ENCODE data around the gene VPS45.
"Not testable (repeated sequence)": the region's sequence is repeated elsewhere in the genome, so short reads cannot be mapped to it uniquely, and the experiment has no call there.

The VPS45 gene

DNA sequence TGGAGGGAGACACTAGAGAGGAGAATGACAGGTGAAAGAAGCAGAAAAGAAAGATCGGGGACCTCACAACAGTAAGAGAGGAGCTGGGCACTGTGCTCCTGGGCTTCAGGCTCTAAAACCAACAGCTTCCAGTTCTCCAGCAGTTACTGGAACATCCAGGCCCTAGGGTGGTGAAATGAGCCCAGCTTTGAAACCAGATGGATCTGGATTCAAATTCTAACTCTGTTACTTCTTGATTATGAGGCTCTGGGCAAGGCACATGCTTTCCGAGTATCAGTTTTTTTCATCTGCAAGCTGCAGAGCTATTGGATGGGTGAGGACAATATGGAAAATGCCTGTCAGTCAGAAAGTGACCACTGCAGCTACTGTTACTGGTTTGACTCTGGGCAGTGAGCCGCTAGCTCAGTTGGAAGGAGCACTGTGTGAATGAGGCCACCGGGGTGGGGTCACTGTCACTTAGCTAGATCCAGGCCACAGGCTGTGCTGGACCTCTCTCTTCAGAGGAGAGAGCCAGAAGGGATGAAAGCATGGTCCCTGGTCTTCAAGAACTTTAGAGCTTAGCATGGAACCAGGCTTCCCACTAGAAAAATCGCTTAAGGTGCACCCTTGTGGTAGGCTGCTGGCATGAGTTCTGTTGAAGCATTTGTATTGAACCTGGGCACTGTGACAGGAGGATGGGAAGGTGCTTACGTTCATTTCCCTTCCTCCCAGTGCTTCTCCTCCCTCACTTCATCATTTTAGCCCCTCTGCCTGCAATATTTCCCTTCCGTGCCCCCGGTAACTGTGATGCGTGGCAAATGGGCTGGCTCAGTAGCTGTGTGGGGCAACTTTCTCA, 94.4 kb downstream of the VPS45 start:
- no peak for DNase-seq

DNA sequence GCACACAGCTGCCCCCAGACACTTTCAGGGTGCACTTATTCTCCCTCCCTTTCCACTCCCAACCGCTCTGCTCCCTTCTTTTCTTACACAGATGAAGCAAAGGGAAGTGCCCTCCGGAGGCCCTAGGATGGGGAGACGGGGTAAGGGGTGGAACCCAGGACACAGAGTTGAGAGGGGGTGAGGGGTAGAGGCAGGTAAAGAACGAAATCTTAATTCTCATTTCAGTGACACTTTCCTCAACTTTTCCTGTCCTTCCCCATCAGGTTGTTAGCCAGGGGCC, 94.9 kb downstream of the VPS45 start:
- no peak for DNase-seq

DNA sequence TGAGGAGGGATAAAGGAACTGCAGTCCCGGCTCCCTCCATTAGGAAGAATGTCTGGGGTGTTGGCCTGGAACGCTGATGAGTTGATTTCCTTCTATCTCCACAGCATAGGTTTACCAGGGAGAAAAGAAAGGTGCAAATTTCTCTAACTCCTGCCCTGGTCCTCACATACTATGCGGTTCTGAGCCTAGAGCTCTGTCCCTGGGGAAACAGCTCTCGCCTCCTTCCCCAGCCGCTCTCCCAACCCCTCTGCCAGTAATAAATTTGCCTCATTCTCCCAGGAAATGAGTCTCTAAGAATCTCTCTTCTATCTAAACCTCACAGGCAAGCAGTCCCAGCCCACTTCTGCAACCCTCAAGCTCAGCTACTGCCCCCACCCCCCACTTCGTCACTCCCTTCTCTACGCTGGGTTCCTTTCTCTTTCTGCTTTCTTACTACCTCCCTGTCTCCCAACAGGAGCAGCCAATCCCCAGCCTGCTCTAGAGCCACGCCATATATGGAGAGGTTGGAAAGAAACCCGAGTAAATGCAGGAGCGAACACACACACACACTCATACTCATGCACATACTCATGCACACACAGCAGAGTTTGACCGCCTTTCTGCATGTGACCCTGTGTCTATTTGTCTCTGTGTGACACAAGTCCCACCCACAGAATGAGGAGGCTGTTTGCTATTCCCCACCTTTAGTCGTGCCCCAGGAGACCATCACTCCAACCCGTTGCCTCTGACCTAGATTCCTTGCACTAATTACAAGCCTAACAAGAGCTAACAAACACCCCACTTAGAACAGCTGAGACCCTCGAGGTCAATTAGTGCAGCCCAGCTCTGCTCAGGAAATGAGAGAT, 95.5 kb downstream of the VPS45 start:
- DNase-seq: no peak

DNA sequence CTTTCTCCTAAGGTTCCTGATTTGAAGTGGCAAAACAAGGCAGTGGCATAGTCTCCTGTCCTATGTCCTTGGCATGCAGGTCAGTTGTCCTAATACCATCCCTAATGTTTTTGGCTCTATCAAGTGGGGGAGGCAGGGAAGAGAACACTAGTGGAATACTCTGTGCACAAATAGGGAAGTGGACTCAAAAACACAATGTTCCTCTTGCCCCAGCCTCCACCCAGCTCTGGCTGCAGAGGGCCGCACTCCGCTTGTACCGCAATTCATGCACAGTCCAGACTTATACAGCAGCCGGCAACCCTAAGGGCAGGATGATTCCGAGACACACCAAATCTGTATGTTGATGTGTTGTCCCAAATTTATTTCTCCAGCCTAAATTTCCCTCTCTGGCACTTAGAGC, 96.6 kb downstream of the VPS45 start:
- no peak for DNase-seq

DNA sequence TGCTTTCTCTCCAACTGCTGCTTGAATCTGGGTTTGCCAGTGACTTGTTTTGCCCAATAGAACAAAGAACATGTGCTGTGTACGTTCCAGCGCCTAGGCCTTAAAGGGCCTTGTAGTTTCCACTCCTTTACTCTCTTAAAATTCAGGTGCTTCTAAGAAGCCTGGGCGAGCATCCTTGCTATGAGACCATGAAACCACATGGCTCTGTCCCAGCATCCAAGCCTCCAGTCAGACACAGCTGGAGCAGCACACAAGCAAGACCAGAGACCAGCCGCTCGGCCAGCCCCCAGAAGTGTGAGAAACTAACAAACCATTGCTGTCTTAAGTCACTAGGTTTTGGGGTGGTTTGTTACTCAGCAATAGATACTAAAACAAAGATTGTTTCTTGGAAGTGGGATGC, 97.2 kb downstream of the VPS45 start:
- DNase-seq: no peak

DNA sequence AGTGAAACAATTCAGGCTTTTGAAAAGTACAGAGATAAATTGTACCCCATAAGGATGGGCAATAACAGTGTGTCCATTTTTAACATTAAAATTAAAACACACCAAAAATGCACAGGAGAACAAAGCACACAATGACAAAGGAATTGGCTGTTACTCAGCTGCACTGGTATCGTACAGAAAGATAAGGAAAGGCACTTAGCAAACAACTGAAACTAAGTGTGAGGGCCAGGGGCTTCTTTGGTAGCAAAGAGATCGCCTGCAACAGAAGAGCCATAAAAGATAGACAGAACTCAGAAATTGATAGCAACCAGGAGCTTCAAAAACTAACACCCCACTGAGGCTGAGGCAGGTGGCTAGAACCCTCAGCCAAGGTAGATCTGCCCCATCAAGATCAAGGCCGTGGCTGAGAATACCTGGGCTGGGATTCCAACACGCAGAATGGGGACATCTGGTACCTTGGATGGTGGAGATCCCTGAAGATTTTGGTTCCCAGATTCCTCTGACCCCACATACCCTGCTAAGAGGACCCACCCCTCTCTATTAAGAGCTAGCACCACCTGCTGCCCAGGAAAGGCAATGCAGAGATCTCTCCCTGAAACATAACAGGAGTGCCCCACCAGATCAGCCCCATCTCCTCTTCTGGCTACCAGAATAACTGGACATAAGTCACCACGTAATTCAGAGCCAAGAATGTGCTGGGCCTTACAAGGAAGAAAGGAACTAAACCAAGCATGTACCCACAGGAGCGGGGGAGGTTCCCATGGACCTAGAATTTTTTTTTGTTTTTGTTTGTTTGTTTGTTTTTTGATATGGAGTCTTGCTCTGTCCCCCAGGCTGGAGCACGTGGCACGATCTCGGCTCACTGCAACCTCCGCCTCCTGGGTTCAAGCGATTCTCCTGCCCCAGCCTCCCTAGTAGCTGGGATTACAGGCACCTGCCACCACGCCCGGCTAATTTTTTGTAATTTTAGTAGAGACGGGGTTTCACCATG, 98.3 kb downstream of the VPS45 start:
- peak; percentile 57 for DNase-seq

DNA sequence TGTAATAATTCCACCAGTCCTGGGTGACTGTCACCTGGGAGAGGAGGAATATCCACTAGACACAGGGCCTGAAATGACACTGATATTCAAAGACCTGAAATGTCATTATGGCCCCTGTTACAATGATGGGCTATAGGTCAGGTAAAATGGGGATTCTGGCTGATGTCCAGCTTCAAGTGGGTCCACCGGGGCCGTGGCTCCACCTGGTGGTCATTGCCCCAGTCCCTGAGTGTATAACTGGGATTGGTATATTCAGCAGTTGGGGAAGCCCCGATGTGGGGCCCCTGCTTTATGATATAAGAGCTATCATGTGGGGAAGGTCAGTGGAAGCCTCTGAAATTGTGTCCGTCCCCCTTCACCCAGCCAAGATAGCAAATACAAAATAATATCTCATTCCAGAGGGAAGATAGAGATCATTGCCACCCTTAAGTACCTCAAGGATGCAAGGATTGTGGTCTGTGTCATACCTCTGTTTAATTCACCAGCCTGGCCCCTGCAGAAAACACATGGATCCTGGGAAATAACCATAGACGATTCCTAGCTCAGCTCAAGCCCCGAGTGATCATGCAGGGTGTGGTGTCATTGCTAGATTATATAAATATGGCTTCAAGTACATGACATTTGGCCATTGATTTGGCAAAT, 101.5 kb downstream of the VPS45 start:
- peak; percentile 59 for DNase-seq

DNA sequence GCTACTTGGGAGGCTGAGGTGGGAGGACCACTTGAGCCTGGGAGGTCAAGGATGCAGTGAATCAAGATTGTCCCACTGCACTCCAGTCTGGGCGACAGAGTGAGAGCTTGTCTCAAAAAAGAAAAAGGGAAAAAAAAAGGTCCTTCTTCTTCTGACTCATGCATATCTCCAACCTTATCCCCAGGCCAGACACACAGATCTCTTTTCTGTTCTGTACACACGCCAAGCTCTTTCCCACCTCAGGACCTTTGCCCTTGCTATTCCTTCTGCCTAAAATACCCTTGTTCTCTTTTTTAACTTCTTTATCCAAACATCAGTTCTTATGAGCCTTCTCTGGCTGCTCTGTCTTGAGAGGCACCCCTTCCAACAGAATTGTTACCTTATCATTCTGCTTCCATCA, 104.2 kb downstream of the VPS45 start:
- no peak for DNase-seq

DNA sequence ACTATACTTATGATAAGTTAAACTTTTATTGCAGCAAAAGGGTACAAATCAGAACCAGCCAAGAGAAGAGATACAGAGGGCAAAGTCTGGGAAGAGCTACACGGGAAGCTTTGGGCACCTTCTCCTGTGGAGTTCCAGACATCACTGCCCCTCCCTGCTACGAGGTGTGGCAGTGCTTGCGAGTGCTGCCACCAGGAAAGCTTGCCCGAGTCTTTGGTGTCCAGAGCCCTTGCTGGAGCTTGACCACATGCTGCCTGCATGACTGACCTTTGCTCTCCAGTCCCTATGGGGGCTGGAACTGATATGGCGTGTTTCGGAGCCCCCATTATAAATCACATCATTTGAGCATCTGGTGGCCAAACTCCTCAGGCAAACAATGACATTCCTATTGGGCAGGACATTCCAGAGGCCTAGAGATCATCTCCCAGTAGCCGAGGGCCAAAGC, 105.6 kb downstream of the VPS45 start:
- no peak for DNase-seq

DNA sequence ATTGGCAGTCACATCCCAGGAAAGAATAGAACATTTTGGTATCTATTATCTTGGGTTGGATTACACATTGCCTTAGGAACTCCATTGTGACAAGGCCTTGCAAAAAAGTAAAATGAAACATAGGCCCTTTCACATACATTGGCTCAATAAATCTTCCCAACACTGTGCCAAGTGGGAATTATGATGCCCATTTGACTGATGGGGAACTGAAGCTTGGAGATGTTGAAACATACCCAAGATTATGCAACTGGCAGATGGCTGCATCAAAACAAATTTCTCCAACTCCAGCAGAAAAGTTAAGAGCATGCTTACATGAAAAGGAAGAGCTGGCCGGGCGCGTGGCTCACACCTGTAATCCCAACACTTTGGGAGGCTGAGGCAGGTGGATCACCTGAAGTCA, 109.0 kb downstream of the VPS45 start:
- no peak for DNase-seq

DNA sequence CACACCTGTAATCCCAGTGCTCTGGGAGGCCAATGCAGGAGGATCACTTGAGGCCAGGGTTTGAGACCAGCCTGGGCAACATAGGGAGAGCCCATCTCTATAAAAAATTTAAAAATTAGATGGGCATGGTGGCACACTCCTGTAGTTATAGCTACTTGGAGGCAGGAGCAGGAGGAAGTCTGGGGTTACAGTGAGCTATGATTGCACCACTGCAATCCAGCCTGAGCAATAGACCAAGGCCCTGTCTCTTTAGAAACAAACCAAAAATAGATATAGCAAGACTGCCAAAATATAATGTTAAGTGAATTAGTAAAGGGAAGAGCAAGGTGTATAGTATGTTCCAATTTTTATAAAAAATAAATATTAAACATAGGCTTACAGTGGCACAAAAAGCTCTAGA, 111.0 kb downstream of the VPS45 start:
- DNase-seq: no peak

DNA sequence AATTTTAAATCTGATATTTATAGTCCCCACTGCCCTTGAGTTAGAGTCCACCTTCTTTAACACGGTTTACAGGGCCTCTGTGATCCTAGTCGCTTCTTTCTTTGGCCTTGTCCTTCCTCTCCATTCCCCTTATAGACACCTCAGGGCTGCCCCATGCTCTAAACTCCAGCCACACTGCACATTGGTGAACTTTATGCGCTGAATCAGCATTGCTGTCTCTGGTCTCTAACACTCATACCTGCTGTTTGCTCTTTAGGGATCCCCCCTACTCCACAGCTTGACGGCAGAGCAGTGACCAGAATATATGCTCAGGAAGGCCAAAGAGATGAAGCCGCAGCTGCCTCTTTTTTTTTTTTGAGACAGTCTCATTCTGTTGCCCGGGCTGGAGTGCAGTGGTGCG, 112.3 kb downstream of the VPS45 start:
- no peak for DNase-seq

DNA sequence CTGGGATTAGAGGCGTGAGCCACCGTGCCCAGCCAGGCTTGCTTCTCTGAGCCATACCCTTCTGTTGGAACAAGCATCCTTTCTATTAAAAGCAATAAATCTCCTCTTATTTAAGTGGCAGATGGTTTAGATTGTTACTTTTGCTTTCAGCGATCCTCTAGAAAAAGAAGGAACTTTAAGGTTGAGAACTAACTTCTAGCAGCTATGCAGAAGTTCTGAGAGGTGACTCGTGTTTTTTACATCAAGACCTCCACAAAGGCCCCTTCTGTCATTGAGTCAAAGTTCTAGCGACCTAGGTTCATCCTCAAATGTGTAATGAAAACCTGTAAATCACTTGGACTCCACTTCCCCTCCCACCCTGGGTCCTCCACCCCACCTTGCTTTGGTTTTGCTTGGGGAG, 112.9 kb downstream of the VPS45 start:
- DNase-seq: no peak

DNA sequence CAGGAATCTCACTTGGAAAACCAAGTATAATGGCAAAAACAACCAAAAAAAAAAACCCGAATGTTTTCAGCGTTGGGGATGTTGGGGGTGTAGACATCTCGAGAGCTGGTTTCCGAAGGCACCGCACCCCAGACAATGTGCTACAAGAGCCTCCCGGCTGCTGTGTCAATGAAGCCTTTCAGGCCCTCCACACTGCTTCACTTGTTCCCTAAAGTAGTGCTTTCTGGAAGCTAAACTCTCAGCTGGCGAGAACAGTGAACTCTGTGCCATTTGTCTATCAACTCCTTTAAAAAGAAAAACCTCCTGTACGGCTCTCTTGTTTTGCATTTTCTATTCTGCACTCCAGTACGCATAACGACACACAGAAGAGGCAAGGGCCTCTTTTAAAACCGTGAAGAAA, 114.7 kb downstream of the VPS45 start:
- DNase-seq: no peak

DNA sequence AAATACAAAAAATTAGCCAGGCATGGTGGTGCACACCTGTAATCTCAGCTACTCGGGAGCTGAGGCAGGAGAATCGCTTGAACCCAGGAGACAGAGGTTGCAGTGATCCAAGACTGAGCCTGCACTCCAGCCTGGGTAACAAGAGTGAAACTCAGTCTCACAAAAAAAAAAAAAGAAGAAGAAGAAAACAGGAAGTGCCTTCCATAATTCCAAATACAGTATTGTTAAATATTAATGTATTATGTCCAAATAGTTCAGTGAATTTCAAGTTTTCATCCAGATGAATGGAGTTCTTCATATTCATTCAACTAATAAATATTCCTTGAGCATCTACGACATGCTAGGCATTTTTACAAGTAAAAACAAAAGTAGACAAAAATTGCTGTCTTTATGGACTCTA, 115.5 kb downstream of the VPS45 start:
- DNase-seq: no peak

DNA sequence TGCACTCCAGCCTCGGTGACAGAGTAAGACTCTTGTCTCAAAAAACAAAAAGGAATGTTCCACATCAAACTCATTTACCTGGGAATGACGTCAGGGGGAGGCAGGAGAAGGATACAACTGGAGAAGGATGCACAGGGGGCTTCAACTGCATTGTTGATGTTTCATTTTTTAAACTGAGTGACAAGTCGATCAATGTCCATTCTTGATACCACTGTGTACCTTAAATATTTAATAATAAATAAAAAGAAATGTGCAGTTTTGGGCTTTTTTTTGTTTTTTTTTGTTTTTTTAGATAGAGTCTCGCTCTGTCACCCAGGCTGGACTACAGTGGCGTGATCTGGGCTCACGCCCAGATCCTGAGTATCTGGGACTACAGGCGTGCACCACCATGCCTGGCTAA, 117.9 kb downstream of the VPS45 start:
- DNase-seq: no peak

DNA sequence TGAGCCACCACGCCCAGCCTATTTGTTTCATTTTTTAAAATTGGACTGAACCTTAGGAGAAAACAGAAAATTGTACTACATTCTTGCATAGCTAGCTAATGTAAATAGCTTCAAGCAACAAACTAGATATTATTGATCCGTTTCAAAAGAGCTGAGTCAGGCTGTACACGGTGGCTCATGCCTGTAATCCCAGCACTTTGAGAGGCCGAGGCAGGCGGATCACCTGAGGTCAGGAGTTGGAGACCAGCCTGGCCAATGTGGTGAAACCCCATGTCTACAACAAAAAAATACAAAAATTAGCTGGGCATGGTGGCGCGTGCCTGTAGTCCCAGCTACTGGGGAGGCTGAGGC, 118.8 kb downstream of the VPS45 start:
- not testable (repeated sequence) for DNase-seq

DNA sequence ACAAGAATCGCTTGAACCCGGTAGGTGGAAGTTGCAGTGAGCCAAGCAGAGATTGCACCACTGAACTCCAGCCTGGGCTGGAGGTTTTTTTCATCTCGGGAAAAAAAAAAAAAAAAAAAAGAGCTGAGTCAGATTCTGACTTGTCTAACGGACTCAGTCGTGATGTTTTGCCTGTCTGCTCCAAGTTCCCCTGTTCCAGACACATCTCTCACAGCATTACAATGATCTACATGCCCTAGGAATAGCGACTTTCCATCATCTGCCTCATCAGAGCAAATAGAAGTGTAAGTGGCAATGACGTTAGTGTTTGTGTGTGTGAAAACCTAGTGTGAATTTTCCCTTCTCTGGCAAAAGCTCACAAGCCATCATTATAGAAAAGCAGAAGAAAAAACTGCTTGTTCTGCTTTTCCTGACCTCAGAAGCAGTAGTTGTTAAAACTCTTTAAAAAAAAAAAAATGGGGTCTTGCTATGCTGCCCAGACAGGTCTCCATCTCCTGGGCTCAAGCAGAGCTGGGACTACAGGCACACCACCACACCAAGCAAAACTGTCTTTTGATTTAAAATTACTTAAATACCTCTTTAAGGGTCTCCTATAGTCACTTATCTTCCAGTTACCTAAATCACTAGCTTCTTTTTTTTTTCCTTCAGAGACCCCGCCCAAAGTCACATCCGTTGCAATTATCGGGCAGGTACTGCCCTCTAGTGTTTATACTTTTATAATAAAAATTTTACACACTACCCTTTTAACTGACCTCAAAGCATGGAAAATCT, 119.4 kb downstream of the VPS45 start:
- DNase-seq: peak; percentile 62

DNA sequence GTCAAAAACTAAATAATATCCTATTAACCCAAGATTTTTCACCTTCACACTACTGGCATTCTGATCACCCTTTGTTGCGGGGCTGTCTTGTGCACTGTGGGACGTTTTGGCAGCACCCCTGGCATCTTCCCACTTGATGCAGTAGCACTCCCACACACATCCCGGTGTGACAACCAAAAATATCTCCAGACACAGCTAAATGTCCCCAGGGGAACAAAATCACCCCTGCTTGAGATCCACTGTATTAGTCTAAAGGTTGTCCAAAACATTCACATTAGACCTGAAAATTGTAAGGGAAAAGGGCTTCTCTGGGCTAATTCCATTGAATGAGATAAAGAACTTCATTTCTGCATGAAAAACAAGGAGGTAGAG, 120.0 kb downstream of the VPS45 start:
- no peak for DNase-seq

DNA sequence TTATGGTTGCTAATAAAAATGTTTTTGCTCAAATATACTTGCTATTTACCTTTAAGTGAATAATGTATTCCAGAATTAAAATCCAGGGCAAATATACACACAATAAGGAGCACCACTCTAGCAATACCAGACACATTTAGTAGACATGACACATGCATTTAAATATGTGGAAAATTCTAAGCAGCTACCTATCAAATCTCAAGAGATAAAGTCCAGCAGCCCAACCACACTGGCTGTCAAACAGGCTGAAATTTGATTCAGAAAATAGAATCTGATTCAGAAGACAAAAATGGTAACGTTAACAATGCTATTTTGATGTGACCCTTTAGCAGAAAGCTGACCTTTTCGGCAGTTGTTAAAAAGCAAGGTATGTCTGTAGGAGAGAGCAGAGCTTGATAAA, 124.4 kb downstream of the VPS45 start:
- no peak for DNase-seq

DNA sequence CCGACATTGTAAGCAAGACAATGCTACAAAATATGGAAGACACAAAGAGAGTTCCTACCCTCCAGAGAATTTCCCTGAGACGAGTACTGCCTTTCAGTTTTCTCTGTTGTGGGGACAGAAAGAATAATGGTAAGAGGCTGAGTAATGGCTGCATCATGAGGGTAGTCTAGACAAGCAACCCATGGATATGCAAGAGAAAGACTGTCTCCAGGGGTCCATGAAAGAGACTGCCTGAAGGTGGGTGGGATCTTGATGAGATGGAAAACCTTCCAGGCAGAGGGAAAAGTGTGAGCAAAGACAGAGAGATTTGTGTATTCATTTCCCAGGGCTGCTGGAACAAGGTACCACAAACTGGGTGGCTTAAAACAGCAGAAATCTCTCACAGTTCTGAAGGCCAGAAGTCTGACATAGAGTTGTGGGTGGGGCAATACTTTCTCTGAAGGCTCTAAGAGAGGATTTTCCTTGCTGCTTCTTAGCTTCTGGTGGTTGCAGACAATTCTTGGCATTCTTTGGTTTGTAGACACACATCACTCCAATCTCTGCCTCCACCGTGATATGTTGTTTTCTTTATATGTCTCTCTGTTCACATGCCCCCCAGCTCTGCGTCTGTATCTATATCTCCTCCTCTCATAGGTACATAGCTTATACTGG, 126.9 kb downstream of the VPS45 start:
- no peak for DNase-seq

Measured in activated CD4-positive, alpha-beta T cell treated with anti-CD3 and anti-CD28 coated beads, Interleukin-2, amount 50 U/mL, for 16 hours (primary cell).